ENCODE measurements around the gene SPINK4.

Gene SPINK4

DNA sequence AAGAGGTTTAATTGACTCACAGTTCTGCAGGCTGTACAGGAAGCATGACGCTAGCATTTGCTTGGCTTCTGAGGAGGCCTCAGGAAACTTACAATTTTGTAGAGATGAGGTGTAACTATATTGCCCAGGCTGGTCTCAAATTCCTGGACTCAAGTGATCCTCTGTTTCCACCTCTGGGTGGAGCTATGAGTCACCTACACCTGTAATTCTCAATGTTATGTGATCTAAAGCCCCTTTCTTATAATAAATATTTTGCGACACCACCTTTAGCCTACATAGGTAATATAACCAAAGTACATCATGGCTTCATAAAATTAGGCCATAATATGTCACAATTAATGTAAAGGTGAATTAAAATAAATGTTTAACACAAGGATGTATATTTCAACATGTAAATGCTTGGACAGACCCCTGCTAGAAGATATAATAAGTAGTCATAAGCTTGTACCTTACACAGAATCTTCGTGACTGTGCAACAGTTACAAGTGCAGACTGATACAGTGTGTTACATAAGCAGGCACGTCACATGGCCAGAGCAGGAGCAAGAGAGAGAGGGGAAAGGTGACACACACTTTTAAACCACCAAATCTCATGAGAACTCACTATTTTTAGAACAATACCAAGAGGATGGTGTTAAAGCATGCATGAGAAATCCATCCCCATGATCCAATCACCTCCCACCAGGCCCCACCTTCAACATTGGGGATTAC, 29.8 kb upstream of the SPINK4 start:
- Histone ChIP-seq H3K27me3 (ENCODE audit: control insufficient read depth in 5 of 5, insufficient read depth in 4 of 5, low read length in 5 of 5) (no peaks in the 10 kb centered on the region), H3K4me3 (ENCODE audit: low read depth in 1 of 5, low read length in 5 of 5) (no peak overlapping the region), H3K9me3 (ENCODE audit: control insufficient read depth in 5 of 5, low read length in 5 of 5) (no peaks in the 10 kb centered on the region), H3K4me1 (ENCODE audit: control insufficient read depth in 5 of 5, insufficient read depth in 5 of 5, low read length in 5 of 5) (peaks cover 0 to 11% (median 0%) of the 10 kb centered on the region in 5 donors), H3K36me3 (ENCODE audit: control insufficient read depth in 5 of 5, insufficient read depth in 5 of 5, low read length in 5 of 5) (no peaks in the 10 kb centered on the region), H3K27ac (ENCODE audit: low read depth, low read length) (no peak overlapping the region), H3K9ac (ENCODE audit: low read length in 5 of 5) (no peak overlapping the region)

DNA sequence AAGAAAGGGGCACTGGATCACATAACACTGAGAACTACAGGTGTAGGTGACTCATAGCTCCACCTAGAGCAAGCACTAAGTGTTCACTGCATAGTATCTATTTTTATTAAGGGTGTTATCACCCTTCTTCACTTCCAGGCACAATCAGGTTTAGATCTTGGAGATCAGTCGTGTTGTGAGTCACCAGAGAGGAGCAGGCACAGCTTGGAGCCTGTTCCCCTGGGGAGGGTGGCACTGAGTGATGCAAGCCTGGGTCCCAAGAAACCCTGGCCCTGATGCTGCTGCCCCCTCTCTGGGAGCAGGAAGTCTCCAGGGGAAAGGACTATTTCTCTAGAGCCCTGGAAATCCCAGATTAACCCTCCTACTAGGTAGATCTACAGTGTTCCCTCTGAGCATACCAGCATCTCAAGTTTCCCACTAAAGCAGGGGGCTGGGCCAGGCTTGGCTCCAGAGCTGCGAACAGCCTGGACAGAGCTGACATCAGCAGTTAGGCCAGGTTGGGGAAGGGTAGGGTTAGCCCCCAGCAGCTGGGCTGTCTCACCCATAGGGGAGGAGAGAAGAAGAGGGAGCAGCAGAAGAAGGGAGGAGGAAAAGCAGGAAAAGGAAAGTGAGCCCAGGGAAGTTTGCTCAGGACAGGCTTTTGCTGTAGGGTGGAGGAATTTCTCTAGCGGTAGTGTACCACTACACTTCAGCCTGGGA, 28.1 kb upstream of the SPINK4 start:
- Histone ChIP-seq H3K27ac (ENCODE audit: low read depth, low read length) (no peak overlapping the region), H3K36me3 (ENCODE audit: control insufficient read depth in 5 of 5, insufficient read depth in 5 of 5, low read length in 5 of 5) (no peaks in the 10 kb centered on the region)

DNA sequence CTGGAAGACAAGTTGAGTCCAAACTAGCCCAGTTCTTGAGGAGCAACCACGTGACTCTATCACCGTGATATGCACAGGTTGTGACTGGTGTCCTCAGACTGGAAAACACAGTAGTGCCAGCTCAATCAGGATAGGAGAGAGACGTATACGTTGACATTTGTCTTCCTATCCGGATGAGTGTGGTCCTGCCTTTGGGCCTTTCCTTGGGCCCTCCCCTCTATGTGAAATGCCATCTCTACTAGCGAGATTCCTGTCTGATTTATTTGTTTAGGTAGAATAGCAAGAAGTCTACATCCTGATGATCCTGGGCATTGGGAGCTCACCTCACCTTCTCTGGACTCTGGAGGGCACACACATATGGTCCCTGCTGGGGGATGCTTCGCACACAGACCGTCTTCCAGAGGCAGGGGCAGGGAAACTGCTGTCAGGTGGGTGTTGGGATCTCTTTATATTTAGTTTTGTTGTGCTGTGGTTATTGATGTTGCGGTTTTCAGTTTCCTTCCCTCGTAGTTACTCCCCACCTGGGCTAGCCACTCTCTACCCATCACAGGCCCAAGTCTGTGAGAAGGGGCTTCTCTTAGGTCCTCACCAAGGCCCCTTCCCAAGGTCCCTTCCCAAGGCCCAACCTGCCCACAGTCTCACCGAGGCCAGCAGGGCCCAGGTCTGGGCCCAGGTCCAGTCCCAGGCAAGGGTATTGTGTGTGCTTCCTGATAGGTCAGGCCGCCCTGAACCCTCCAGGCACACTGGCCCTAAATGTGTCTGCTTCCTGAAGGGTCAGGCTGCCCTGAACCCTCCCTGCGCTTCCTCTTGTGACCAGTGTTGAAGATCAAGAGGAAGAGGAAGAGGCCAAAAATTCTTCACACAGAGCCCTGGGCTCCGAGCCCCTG, 19.0 kb upstream of the SPINK4 start:
- H3K4me3 ChIP-seq (ENCODE audit: low read depth in 1 of 5, low read length in 5 of 5), result no peak overlapping the region
- no peak overlapping the region for H3K27ac ChIP-seq (ENCODE audit: low read depth, low read length)

More for the DNA sequence above, 28.1 kb upstream of the SPINK4 start:
- Histone ChIP-seq H3K9me3 (ENCODE audit: control insufficient read depth in 5 of 5, low read length in 5 of 5) (no peaks in the 10 kb centered on the region), H3K27me3 (ENCODE audit: control insufficient read depth in 5 of 5, insufficient read depth in 4 of 5, low read length in 5 of 5) (no peaks in the 10 kb centered on the region), H3K4me1 (ENCODE audit: control insufficient read depth in 5 of 5, insufficient read depth in 5 of 5, low read length in 5 of 5) (peaks cover 0 to 11% (median 0%) of the 10 kb centered on the region in 5 donors), H3K9ac (ENCODE audit: low read length in 5 of 5) (no peak overlapping the region), H3K4me3 (ENCODE audit: low read depth in 1 of 5, low read length in 5 of 5) (no peak overlapping the region)

DNA sequence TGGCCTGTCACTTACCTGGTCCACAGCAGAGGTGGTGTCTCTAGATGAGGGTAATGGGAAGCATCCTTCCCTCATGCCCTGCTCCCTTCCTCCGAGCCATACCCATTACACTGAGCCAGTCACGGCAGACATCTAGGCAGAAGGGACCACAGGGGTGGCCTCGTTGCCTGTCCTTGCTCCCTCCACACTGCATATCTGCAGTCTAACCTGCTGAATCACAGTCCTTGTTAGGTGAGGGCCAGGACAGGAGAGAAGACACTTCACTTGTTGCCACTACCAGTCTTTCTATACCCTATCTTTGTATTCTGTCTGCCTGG, 18.4 kb upstream of the SPINK4 start:
- Histone ChIP-seq H3K9me3 (ENCODE audit: control insufficient read depth in 5 of 5, low read length in 5 of 5) (no peaks in the 10 kb centered on the region), H3K27ac (ENCODE audit: low read depth, low read length) (no peak overlapping the region), H3K27me3 (ENCODE audit: control insufficient read depth in 5 of 5, insufficient read depth in 4 of 5, low read length in 5 of 5) (no peaks in the 10 kb centered on the region), H3K36me3 (ENCODE audit: control insufficient read depth in 5 of 5, insufficient read depth in 5 of 5, low read length in 5 of 5) (no peaks in the 10 kb centered on the region), H3K4me1 (ENCODE audit: control insufficient read depth in 5 of 5, insufficient read depth in 5 of 5, low read length in 5 of 5) (peaks cover 0 to 11% (median 4%) of the 10 kb centered on the region in 5 donors), H3K4me3 (ENCODE audit: low read depth in 1 of 5, low read length in 5 of 5) (no peak overlapping the region), H3K9ac (ENCODE audit: low read length in 5 of 5) (no peak overlapping the region)

More for the DNA sequence above, 19.0 kb upstream of the SPINK4 start:
- H3K9me3 ChIP-seq (ENCODE audit: control insufficient read depth in 5 of 5, low read length in 5 of 5), result no peaks in the 10 kb centered on the region
- H3K27me3 ChIP-seq (ENCODE audit: control insufficient read depth in 5 of 5, insufficient read depth in 4 of 5, low read length in 5 of 5), result no peaks in the 10 kb centered on the region
- H3K4me1 ChIP-seq (ENCODE audit: control insufficient read depth in 5 of 5, insufficient read depth in 5 of 5, low read length in 5 of 5), result peaks cover 0 to 11% (median 4%) of the 10 kb centered on the region in 5 donors
- no peak overlapping the region for H3K9ac ChIP-seq (ENCODE audit: low read length in 5 of 5)
- no peaks in the 10 kb centered on the region for H3K36me3 ChIP-seq (ENCODE audit: control insufficient read depth in 5 of 5, insufficient read depth in 5 of 5, low read length in 5 of 5)

DNA sequence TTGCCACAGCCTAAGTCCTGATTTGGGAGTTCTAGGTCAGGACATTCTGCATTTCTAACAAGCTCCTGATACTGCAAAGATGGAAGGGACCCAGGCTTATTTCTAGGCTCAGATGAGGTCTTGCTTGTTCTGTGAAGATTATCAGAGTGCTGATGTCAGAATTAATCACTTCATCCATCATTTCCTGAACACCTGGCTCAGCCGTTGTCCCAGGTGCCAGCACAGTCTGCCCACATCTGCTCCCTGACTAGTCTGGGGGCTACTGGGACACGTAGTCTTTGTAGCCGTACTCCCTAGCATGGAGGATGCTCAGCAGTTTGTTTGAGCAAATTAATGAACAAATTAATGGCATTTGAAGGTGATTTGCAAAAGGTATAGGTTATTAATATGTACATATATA, 17.9 kb upstream of the SPINK4 start:
- Histone ChIP-seq H3K27ac (ENCODE audit: low read depth, low read length) (no peak overlapping the region), H3K4me3 (ENCODE audit: low read depth in 1 of 5, low read length in 5 of 5) (no peak overlapping the region), H3K27me3 (ENCODE audit: control insufficient read depth in 5 of 5, insufficient read depth in 4 of 5, low read length in 5 of 5) (no peaks in the 10 kb centered on the region)

DNA sequence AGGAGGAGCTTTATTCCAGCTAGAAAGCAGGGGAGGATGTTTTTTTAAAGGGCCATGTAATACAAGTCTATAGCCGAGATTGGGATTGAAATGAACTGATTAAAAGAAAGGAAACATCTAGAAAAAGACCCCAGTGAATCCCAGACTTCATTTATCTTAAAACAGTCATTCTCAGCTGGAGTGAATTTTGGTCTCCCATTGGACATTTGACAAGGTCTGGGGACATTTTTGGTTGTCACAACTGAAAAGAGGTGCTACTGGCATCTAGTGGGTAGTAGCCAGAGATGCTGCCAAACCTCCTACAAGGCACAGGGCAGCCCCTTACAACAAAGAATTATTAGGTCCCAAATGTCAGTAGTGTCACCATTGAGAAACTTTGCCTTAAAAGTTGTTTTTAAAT, 16.3 kb upstream of the SPINK4 start:
- H3K27ac ChIP-seq (ENCODE audit: low read depth, low read length), result no peak overlapping the region
- no peak overlapping the region for H3K4me3 ChIP-seq (ENCODE audit: low read depth in 1 of 5, low read length in 5 of 5)
- no peaks in the 10 kb centered on the region for H3K27me3 ChIP-seq (ENCODE audit: control insufficient read depth in 5 of 5, insufficient read depth in 4 of 5, low read length in 5 of 5)
- H3K4me1 ChIP-seq (ENCODE audit: control insufficient read depth in 5 of 5, insufficient read depth in 5 of 5, low read length in 5 of 5), result peaks cover 0 to 11% (median 4%) of the 10 kb centered on the region in 5 donors
- H3K9me3 ChIP-seq (ENCODE audit: control insufficient read depth in 5 of 5, low read length in 5 of 5), result no peaks in the 10 kb centered on the region
- no peak overlapping the region for H3K9ac ChIP-seq (ENCODE audit: low read length in 5 of 5)
- no peaks in the 10 kb centered on the region for H3K36me3 ChIP-seq (ENCODE audit: control insufficient read depth in 5 of 5, insufficient read depth in 5 of 5, low read length in 5 of 5)

More for the DNA sequence above, 17.9 kb upstream of the SPINK4 start:
- Histone ChIP-seq H3K9ac (ENCODE audit: low read length in 5 of 5) (no peak overlapping the region), H3K9me3 (ENCODE audit: control insufficient read depth in 5 of 5, low read length in 5 of 5) (no peaks in the 10 kb centered on the region), H3K36me3 (ENCODE audit: control insufficient read depth in 5 of 5, insufficient read depth in 5 of 5, low read length in 5 of 5) (no peaks in the 10 kb centered on the region), H3K4me1 (ENCODE audit: control insufficient read depth in 5 of 5, insufficient read depth in 5 of 5, low read length in 5 of 5) (peaks cover 0 to 11% (median 4%) of the 10 kb centered on the region in 5 donors)

DNA sequence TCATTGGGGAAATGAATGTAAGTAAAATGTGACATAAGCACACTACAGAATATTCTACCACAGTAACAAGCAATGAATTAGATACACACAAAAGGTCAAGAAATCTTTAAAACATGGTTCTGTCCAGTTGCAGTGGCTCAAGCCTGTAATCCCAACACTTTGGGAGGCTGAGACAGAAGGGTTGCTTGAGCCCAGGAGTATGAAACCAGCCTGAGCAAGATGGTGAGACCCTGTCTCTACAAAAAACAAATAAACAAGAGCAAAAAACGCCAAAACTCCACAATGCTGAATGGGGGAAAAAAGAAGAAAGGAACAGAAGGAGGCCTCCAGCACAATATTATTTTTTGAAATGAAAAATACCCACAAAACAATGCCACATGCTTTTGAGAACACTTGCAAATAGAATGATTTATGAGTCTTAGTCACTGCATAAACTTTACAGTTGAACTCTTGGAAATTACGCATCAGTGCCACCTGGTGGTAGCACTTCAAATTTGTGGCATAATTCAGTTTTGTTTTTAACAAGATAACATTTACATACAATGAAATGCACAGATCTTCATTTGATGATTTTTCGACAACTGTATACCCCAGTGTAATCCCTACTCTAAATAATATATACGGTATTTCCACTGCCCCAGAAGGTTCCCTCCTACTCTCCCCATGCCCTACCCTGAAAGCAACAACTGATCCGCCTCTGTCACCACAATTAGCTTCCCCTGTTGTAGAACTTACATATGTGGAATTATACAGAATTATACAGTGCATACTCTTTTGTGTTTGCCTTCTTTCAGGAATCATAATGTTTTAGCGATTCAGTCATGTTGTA, 14.4 kb upstream of the SPINK4 start:
- peaks cover 0 to 11% (median 4%) of the 10 kb centered on the region in 5 donors for H3K4me1 ChIP-seq (ENCODE audit: control insufficient read depth in 5 of 5, insufficient read depth in 5 of 5, low read length in 5 of 5)
- H3K36me3 ChIP-seq (ENCODE audit: control insufficient read depth in 5 of 5, insufficient read depth in 5 of 5, low read length in 5 of 5), result no peaks in the 10 kb centered on the region
- H3K9me3 ChIP-seq (ENCODE audit: control insufficient read depth in 5 of 5, low read length in 5 of 5), result no peaks in the 10 kb centered on the region
- no peak overlapping the region for H3K4me3 ChIP-seq (ENCODE audit: low read depth in 1 of 5, low read length in 5 of 5)
- H3K27ac ChIP-seq (ENCODE audit: low read depth, low read length), result no peak overlapping the region
- H3K27me3 ChIP-seq (ENCODE audit: control insufficient read depth in 5 of 5, insufficient read depth in 4 of 5, low read length in 5 of 5), result no peaks in the 10 kb centered on the region
- no peak overlapping the region for H3K9ac ChIP-seq (ENCODE audit: low read length in 5 of 5)

DNA sequence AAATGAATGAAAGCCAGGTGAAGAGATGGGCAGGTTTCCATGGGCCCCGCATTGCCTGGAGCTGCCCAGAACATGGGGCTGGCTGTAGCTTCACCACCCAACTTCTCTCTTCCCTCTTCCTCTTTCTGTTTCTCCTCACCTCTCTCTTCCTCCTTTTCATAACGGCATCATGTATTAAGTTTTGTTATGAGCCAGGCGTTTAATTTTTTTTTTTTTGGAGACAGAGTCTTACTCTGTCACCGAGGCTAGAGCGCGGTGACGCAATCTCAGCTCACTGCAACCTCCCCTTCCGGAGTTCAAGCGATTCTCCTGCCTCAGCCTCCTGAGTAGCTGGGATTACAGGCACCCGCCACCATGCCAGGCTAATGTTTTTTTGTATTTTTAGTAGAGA, 13.0 kb upstream of the SPINK4 start:
- H3K36me3 ChIP-seq (ENCODE audit: control insufficient read depth in 5 of 5, insufficient read depth in 5 of 5, low read length in 5 of 5), result no peaks in the 10 kb centered on the region
- no peak overlapping the region for H3K4me3 ChIP-seq (ENCODE audit: low read depth in 1 of 5, low read length in 5 of 5)
- no peak overlapping the region for H3K27ac ChIP-seq (ENCODE audit: low read depth, low read length)
- H3K9me3 ChIP-seq (ENCODE audit: control insufficient read depth in 5 of 5, low read length in 5 of 5), result no peaks in the 10 kb centered on the region
- no peak overlapping the region for H3K9ac ChIP-seq (ENCODE audit: low read length in 5 of 5)
- H3K27me3 ChIP-seq (ENCODE audit: control insufficient read depth in 5 of 5, insufficient read depth in 4 of 5, low read length in 5 of 5), result no peaks in the 10 kb centered on the region
- peaks cover 0 to 5% (median 4%) of the 10 kb centered on the region in 5 donors for H3K4me1 ChIP-seq (ENCODE audit: control insufficient read depth in 5 of 5, insufficient read depth in 5 of 5, low read length in 5 of 5)

DNA sequence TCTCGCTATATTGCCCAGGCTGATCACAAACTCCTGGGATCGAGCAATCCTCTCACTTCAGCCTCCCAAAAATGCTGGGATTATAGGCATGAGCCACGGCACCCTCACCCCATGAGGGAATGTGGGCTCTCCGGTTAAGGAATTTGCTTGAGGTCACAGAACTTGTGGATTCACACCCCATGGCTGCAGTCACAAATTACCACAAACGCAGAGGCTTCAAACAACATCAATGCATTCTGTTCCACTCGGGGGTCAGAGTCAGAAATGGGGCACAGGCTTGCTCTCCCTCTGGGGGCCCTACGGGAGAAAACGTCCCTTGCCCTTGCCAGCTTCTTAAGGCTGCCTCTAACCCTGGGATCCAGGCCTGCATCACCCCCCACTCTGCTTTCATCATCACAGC, 12.2 kb upstream of the SPINK4 start:
- Histone ChIP-seq H3K27ac (ENCODE audit: low read depth, low read length) (no peak overlapping the region), H3K27me3 (ENCODE audit: control insufficient read depth in 5 of 5, insufficient read depth in 4 of 5, low read length in 5 of 5) (no peaks in the 10 kb centered on the region), H3K36me3 (ENCODE audit: control insufficient read depth in 5 of 5, insufficient read depth in 5 of 5, low read length in 5 of 5) (no peaks in the 10 kb centered on the region), H3K9ac (ENCODE audit: low read length in 5 of 5) (no peak overlapping the region), H3K4me1 (ENCODE audit: control insufficient read depth in 5 of 5, insufficient read depth in 5 of 5, low read length in 5 of 5) (peaks cover 0 to 5% (median 4%) of the 10 kb centered on the region in 5 donors), H3K9me3 (ENCODE audit: control insufficient read depth in 5 of 5, low read length in 5 of 5) (no peaks in the 10 kb centered on the region), H3K4me3 (ENCODE audit: low read depth in 1 of 5, low read length in 5 of 5) (no peak overlapping the region)
